Hematopoietic multipotent progenitor cell treated with erythropoietin and hydrocortisone succinate and interleukin-3 and kit ligand, for 17 days (in vitro differentiated cells): ENCODE results near the gene CD164L2.

Experiments
- DNase-seq: peaks from one replicate; pipeline ENCODE4 v3.0.0-alpha.2; 2015; ENCODE audit warnings: low spot score

The CD164L2 gene

GRCh38 chr1:27346991-27347624, 36.0 kb downstream of the CD164L2 start:
- no peak for DNase-seq

GRCh38 chr1:27346357-27346756, 36.8 kb downstream of the CD164L2 start:
- DNase-seq: no peak

GRCh38 chr1:27345272-27345671, 37.9 kb downstream of the CD164L2 start:
- no peak for DNase-seq

GRCh38 chr1:27343639-27344025, 39.5 kb downstream of the CD164L2 start:
- DNase-seq: no peak

GRCh38 chr1:27342778-27343638, 40.1 kb downstream of the CD164L2 start:
- no peak for DNase-seq

GRCh38 chr1:27342391-27342777, 40.7 kb downstream of the CD164L2 start:
- no peak for DNase-seq

- DNase-seq: no peak
Measured at GRCh38 chr1:27341525-27342252, 41.4 kb downstream of the CD164L2 start, which contains the start of gene SYTL1. Gene SYTL1 (plus strand): TSS chr1:27342022. CDS start chr1:27345335, 3,313 bp downstream.

- DNase-seq: no peak
Measured at GRCh38 chr1:27339213-27339612, 43.9 kb downstream of the CD164L2 start.

GRCh38 chr1:27338751-27339150, 44.4 kb downstream of the CD164L2 start:
- no peak for DNase-seq

- DNase-seq: no peak
Measured at GRCh38 chr1:27336756-27337155, 46.4 kb downstream of the CD164L2 start.

- no peak for DNase-seq
Measured at GRCh38 chr1:27335506-27336422, 47.4 kb downstream of the CD164L2 start.

- no peak for DNase-seq
Measured at GRCh38 chr1:27333717-27334279, 49.3 kb downstream of the CD164L2 start.

- peak; percentile 55 for DNase-seq
Measured at GRCh38 chr1:27332536-27333281, 50.4 kb downstream of the CD164L2 start.

GRCh38 chr1:27331922-27332321, 51.2 kb downstream of the CD164L2 start:
- no peak for DNase-seq

- no peak for DNase-seq
Measured at GRCh38 chr1:27331426-27331825, 51.7 kb downstream of the CD164L2 start.

GRCh38 chr1:27330786-27331185, 52.3 kb downstream of the CD164L2 start:
- DNase-seq: no peak
